Neural progenitor cell (in vitro differentiated cells): ENCODE data around the gene ABCC1.

Source experiments
- EZH2phosphoT487 ChIP-seq: fragments of 200-600 bp; sonication (generic); IDR thresholded peaks from 2 replicates; pipeline ENCODE4 v1.6.1; 2017; ENCODE audit warnings: antibody characterized with exemption
- TF ChIP-seq, protein P1 (sequence below): fragments of 200-600 bp; sonication (generic); IDR thresholded peaks from 2 replicates; pipeline ENCODE4 v1.5.1; 2017; ENCODE audit warnings: antibody characterized with exemption, mild to moderate bottlenecking

GRCh38 chr16:15950869-15951268, 1.5 kb downstream of the ABCC1 start:
- TF ChIP-seq, protein P1, sequence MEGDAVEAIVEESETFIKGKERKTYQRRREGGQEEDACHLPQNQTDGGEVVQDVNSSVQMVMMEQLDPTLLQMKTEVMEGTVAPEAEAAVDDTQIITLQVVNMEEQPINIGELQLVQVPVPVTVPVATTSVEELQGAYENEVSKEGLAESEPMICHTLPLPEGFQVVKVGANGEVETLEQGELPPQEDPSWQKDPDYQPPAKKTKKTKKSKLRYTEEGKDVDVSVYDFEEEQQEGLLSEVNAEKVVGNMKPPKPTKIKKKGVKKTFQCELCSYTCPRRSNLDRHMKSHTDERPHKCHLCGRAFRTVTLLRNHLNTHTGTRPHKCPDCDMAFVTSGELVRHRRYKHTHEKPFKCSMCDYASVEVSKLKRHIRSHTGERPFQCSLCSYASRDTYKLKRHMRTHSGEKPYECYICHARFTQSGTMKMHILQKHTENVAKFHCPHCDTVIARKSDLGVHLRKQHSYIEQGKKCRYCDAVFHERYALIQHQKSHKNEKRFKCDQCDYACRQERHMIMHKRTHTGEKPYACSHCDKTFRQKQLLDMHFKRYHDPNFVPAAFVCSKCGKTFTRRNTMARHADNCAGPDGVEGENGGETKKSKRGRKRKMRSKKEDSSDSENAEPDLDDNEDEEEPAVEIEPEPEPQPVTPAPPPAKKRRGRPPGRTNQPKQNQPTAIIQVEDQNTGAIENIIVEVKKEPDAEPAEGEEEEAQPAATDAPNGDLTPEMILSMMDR: no peak
- no peak for TF ChIP-seq EZH2phosphoT487
